ENCODE measurements around the gene ELP1. TPM values are rescaled to one million over a fixed set of nuclear protein-coding genes. Genes with fewer than 3 reads are reported as not detected.

The ELP1 gene
- total and polyA plus RNA-seq, 8 donors = 22.9 to 50.6 (median 44.3) TPM

DNA sequence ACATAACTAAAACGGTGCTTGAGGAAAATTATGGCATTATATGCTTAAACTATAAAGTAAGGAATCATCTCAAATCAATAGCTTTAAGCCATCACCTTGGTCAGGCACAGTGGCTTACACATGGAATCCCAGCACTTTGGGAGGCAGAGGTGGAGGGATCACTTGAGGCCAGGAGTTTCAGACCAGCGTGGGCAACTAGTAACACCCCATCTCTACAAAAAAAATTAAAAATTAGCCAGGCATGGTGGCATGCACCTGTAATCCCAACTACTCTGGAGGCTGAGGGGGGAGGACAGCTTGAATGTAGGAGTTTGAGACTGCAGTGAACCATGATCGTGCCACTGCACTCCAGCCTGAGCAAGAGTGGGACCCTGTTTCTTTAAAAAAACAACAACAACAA, 49.2 kb downstream of the ELP1 start:
- Histone ChIP-seq H3K9me3 (no peaks in the 10 kb centered on the region), H3K27me3 (no peaks in the 10 kb centered on the region), H3K4me3 (no peak overlapping the region), H3K27ac (no peak overlapping the region), H3K4me1 (no peaks in the 10 kb centered on the region), H3K36me3 (peaks cover 0 to 53% of the 10 kb centered on the region in 2 donors)
- ATAC-seq = no peak
- TF ChIP-seq, protein P1, sequence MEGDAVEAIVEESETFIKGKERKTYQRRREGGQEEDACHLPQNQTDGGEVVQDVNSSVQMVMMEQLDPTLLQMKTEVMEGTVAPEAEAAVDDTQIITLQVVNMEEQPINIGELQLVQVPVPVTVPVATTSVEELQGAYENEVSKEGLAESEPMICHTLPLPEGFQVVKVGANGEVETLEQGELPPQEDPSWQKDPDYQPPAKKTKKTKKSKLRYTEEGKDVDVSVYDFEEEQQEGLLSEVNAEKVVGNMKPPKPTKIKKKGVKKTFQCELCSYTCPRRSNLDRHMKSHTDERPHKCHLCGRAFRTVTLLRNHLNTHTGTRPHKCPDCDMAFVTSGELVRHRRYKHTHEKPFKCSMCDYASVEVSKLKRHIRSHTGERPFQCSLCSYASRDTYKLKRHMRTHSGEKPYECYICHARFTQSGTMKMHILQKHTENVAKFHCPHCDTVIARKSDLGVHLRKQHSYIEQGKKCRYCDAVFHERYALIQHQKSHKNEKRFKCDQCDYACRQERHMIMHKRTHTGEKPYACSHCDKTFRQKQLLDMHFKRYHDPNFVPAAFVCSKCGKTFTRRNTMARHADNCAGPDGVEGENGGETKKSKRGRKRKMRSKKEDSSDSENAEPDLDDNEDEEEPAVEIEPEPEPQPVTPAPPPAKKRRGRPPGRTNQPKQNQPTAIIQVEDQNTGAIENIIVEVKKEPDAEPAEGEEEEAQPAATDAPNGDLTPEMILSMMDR (IDR thresholded peaks at IDR 0.05) = no peak
- intact Hi-C loops (cut with DNase I) = no loop called here
- no peak for DNase-seq

DNA sequence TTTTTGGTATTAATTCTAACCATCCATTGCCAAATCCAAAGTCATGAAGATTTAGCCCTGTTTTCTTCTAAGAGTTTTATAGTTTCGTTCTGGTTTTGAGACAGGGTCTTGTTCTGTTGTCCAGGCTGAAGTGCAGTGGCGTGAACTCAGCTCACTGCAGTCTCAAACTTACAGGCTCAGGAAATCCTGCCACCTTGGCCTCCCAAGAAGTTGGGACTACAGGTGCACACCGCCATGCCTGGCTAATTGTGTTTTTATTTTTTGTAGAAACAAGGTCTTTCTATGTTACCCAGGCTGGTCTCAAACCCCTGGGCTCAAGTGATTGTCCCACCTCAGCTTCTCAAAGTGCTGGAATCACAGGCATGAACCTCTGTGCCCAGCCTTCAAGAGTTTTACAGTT, 50.8 kb downstream of the ELP1 start:
- no peak for DNase-seq
- H3K9me3 ChIP-seq = no peaks in the 10 kb centered on the region
- intact Hi-C loops (cut with DNase I) = no loop called here
- no peak overlapping the region for H3K4me3 ChIP-seq
- H3K36me3 ChIP-seq = peaks cover 0 to 54% of the 10 kb centered on the region in 2 donors
- TF ChIP-seq, protein P1 (IDR thresholded peaks at IDR 0.05) = no peak
- no peak for ATAC-seq
- no peaks in the 10 kb centered on the region for H3K27me3 ChIP-seq
- no peak overlapping the region for H3K27ac ChIP-seq
- no peaks in the 10 kb centered on the region for H3K4me1 ChIP-seq

DNA sequence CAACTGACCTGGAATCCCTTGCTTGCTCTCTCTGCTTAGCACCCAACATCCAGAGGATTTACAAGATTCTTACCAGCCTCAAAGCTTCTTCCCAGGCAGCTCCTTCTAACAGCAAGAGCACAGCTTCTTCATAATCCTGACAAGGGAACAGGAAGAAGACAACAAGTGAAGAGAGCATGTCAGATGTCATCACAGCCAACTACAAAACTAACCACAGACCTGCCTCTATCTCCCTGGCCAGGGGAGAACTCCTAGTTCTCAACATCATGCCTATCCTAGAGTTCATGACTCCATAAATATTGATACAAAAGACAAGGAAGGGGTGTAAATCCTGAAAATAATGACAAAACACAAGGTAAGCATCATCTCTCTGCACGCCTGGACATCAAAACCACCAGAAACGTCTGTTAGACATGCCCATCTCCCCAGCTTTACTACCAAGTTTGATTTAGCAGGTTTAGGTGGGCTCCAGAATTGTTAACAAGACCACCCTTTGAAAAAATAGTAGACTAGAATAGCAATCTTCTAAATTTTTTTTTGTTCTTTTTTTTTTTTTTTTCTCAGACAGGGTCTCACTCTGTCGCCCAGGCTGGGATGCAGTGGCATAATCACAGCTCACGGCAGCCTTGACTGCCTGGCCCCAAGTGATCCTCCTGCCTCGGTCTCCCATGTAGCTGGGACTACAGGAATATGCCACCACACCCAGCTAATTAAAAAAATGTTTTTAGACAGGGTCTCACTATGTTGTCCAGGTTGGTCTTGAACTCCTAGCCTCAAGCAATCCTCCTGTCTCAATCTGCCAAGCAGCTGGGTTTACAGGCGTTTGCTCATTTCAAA, 51.7 kb downstream of the ELP1 start:
- intact Hi-C loops (cut with DNase I) = no loop called here
- TF ChIP-seq, protein P1 (IDR thresholded peaks at IDR 0.05) = no peak
- peaks cover 0 to 55% of the 10 kb centered on the region in 2 donors for H3K36me3 ChIP-seq
- ATAC-seq (no peak), DNase-seq (no peak)
- H3K4me1 ChIP-seq = no peaks in the 10 kb centered on the region
- no peak overlapping the region for H3K27ac ChIP-seq
- H3K9me3 ChIP-seq = no peaks in the 10 kb centered on the region
- H3K27me3 ChIP-seq = no peaks in the 10 kb centered on the region
- no peak overlapping the region for H3K4me3 ChIP-seq

DNA sequence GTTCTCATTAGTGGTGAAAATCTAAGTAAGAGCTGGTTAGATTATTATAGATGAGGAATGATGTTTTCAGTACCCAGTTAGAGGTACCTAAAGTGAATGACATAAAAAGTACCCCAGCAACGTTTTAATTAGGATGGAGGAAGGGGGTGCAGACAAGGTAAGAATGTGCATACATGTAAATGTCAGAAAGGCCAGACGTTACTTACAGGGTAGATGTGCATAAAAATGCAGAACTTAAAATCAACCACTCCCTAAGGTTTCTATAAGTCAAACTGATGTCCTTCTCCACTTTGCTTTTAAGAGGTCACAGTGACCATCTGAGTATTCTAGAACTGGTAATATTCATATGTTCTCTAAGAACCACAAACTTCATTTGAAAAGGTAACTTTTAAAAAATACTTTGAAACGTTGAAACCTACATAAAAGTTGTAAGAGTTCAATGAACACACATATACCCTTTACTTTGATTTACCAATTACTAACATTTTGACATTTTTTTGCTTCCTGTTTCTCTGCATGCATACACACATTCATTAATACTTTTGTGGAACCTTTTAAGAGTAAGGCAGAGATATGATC, 53.1 kb downstream of the ELP1 start:
- H3K27me3 ChIP-seq = no peaks in the 10 kb centered on the region
- H3K9me3 ChIP-seq = no peaks in the 10 kb centered on the region
- no peak for DNase-seq
- H3K4me1 ChIP-seq = no peaks in the 10 kb centered on the region
- TF ChIP-seq, protein P1 (IDR thresholded peaks at IDR 0.05) = no peak
- ATAC-seq = no peak
- no peak overlapping the region for H3K4me3 ChIP-seq
- no peak overlapping the region for H3K27ac ChIP-seq
- intact Hi-C loops (cut with DNase I) = no loop called here
- H3K36me3 ChIP-seq = peaks cover 0 to 69% of the 10 kb centered on the region in 2 donors

DNA sequence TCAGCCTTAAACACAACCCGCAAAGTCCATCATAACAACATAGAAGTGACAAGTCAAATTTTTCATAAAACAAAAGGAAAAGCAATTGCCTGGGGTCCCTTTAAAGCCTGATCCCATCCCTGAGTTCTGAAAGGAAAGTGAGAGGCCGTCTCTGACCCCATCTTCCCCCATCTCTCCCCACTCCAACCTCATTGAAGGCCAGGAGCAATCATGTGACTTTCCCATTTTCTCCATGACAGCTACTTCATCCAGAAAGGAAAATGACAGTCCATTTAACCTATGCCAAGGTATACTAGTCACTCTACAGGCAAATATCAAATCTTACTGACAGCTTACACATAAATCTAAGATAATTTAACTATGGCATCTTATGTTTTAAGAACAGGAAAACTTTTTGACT, 56.4 kb downstream of the ELP1 start:
- ATAC-seq (no peak), DNase-seq (no peak)
- intact Hi-C loops (cut with DNase I) = no loop called here
- peaks cover 0 to 96% of the 10 kb centered on the region in 2 donors for H3K36me3 ChIP-seq
- H3K27ac ChIP-seq = no peak overlapping the region
- no peaks in the 10 kb centered on the region for H3K9me3 ChIP-seq
- H3K4me3 ChIP-seq = no peak overlapping the region
- H3K27me3 ChIP-seq = no peaks in the 10 kb centered on the region
- no peaks in the 10 kb centered on the region for H3K4me1 ChIP-seq
- TF ChIP-seq, protein P1 (IDR thresholded peaks at IDR 0.05) = no peak
